ENCODE measurements around the gene ATP9B. TPM values are rescaled to one million over a fixed set of nuclear protein-coding genes. Genes with fewer than 3 reads are reported as not detected.
A peak's percentile ranks its signal among the peaks of the same experiment; 100 is the strongest.

ATP9B gene
- polyA plus RNA-seq, 3 donors: 7.2 to 20.3 (median 14.0) TPM

GRCh38 chr18:79405019-79405780, 336.0 kb downstream of the ATP9B start:
- peaks cover 36% of the 10 kb centered on the region for H3K79me2 ChIP-seq (ENCODE audit: insufficient read depth, low read length)
- no peaks in the 10 kb centered on the region for H3K27me3 ChIP-seq (ENCODE audit: control insufficient read depth in 2 of 2, insufficient read depth in 2 of 2, low read length in 2 of 2)
- Mint-ChIP-seq H3K36me3 (peaks cover 28 to 31% of the 10 kb centered on the region in 2 donors), H3K9me3 (peaks cover 0 to 5% (median 3%) of the 10 kb centered on the region in 7 donors), H3K4me3 (peak overlapping the region; percentile 77 to 90), H3K27me3 (ENCODE audit: low read depth in 3 of 3) (peaks cover 0 to 2% (median 2%) of the 10 kb centered on the region in 3 donors), H3K27ac (peak overlapping the region; percentile 93 to 99 (median 97)), H3K4me1 (peaks cover 54% of the 10 kb centered on the region)
- 69% methylated on average over 18 of the region's 23 CpGs for WGBS (ENCODE audit: insufficient coverage)
- DNase-seq: no peak
- H3K4me3 ChIP-seq (replicated peaks in 1 of 3; ENCODE audit: low read depth in 2 of 3, low read length in 3 of 3): peak overlapping the region in 2 of 3 experiments; percentile 30 to 67
- no peak overlapping the region for H2AFZ ChIP-seq (ENCODE audit: insufficient read depth, low read depth, low read length, poor library complexity, severe bottlenecking)
- H4K20me1 ChIP-seq (ENCODE audit: insufficient read depth, low read length): peaks cover 26% of the 10 kb centered on the region
- H3K9ac ChIP-seq (ENCODE audit: insufficient read depth, low read length, poor library complexity, severe bottlenecking): peak overlapping the region; percentile 57
- H3K4me2 ChIP-seq (replicated peaks; ENCODE audit: extremely low read depth, low read length, poor library complexity, severe bottlenecking): peak overlapping the region; percentile 60
- intact Hi-C loops (cut with micrococcal nuclease): loop anchor here in 1 of 2 donors (10.0 kb wide), 1 partner anchor 630 kb away; the partner anchor contains the start of gene RBFA
- H3K9me3 ChIP-seq (replicated peaks in 1 of 2; ENCODE audit: control insufficient read depth in 1 of 2, insufficient read depth in 1 of 2, low read length in 2 of 2): no peaks in the 10 kb centered on the region
- H3K4me1 ChIP-seq (ENCODE audit: control insufficient read depth in 1 of 2, insufficient read depth in 2 of 2, low read length in 2 of 2): peaks cover 56 to 63% of the 10 kb centered on the region in 2 donors
- H3K27ac ChIP-seq (ENCODE audit: low read depth in 1 of 2, low read length in 2 of 2): peak overlapping the region; percentile 86 to 90
- no peak for TF ChIP-seq CTCF (IDR thresholded peaks at IDR 0.05)
- H3K36me3 ChIP-seq (replicated peaks in 1 of 2; ENCODE audit: control insufficient read depth in 1 of 2, insufficient read depth in 2 of 2, low read length in 2 of 2): peaks cover 0 to under 1% of the 10 kb centered on the region in 2 donors

GRCh38 chr18:79405781-79406575, 336.8 kb downstream of the ATP9B start:
- WGBS (ENCODE audit: insufficient coverage): 4% methylated on average over 18 of the region's 27 CpGs
- peaks cover 30 to 36% of the 10 kb centered on the region in 2 donors for H3K36me3 Mint-ChIP-seq
- H3K4me3 ChIP-seq (replicated peaks in 1 of 3; ENCODE audit: low read depth in 2 of 3, low read length in 3 of 3): peak overlapping the region; percentile 24 to 67 (median 30)
- H3K79me2 ChIP-seq (ENCODE audit: insufficient read depth, low read length): peaks cover 36% of the 10 kb centered on the region
- H3K27ac ChIP-seq (ENCODE audit: low read depth in 1 of 2, low read length in 2 of 2): peak overlapping the region; percentile 86 to 90
- peaks cover 6 to 9% of the 10 kb centered on the region in 2 donors for H3K36me3 ChIP-seq (replicated peaks in 1 of 2; ENCODE audit: control insufficient read depth in 1 of 2, insufficient read depth in 2 of 2, low read length in 2 of 2)
- intact Hi-C loops (cut with micrococcal nuclease): loop anchor here in 1 of 2 donors (10.0 kb wide), 1 partner anchor 629 kb away; the partner anchor contains the start of gene RBFA
- peak; percentile 84 to 92 (median 88) for DNase-seq
- H3K4me3 Mint-ChIP-seq: peak overlapping the region; percentile 77 to 90
- H3K4me1 Mint-ChIP-seq: peaks cover 52% of the 10 kb centered on the region
- H3K9me3 Mint-ChIP-seq: peaks cover 0 to 8% (median 6%) of the 10 kb centered on the region in 7 donors
- H3K4me2 ChIP-seq (replicated peaks; ENCODE audit: extremely low read depth, low read length, poor library complexity, severe bottlenecking): peak overlapping the region; percentile 60
- H2AFZ ChIP-seq (ENCODE audit: insufficient read depth, low read depth, low read length, poor library complexity, severe bottlenecking): peak overlapping the region; percentile 26
- peaks cover 0 to 2% (median 1%) of the 10 kb centered on the region in 3 donors for H3K27me3 Mint-ChIP-seq (ENCODE audit: low read depth in 3 of 3)
- H3K9ac ChIP-seq (ENCODE audit: insufficient read depth, low read length, poor library complexity, severe bottlenecking): peak overlapping the region; percentile 57
- H4K20me1 ChIP-seq (ENCODE audit: insufficient read depth, low read length): peaks cover 34% of the 10 kb centered on the region
- H3K9me3 ChIP-seq (replicated peaks in 1 of 2; ENCODE audit: control insufficient read depth in 1 of 2, insufficient read depth in 1 of 2, low read length in 2 of 2): peaks cover 0 to 5% of the 10 kb centered on the region in 2 donors
- H3K27ac Mint-ChIP-seq: peak overlapping the region; percentile 93 to 99 (median 97)
- no peak for TF ChIP-seq CTCF (IDR thresholded peaks at IDR 0.05)
- no peaks in the 10 kb centered on the region for H3K27me3 ChIP-seq (ENCODE audit: control insufficient read depth in 2 of 2, insufficient read depth in 2 of 2, low read length in 2 of 2)
- H3K4me1 ChIP-seq (ENCODE audit: control insufficient read depth in 1 of 2, insufficient read depth in 2 of 2, low read length in 2 of 2): peaks cover 55 to 60% of the 10 kb centered on the region in 2 donors

All from CD14-positive monocyte (primary cell).